HL-60 (cell line): ENCODE measurements around the gene FASTKD3.

ENCODE experiments used
- DNase-seq, 2 experiments: peaks; one replicate each; pipeline ENCODE4 v3.0.0-alpha.2; 2010 to 2020; ENCODE audit warnings: low read depth in 1 of 2, low spot score in 1 of 2
- H3K27ac ChIP-seq: fragments of 250-450 bp; sonication (Bioruptor Pico); replicated peaks from 2 replicates; pipeline ENCODE4 v1.5.1; 2020; ENCODE audit warnings: mild to moderate bottlenecking, moderate library complexity
- H3K27me3 ChIP-seq: fragments of 250-450 bp; sonication (Bioruptor Pico); 2 replicates; pipeline ENCODE4 v1.5.1; 2021; ENCODE audit warnings: mild to moderate bottlenecking, moderate library complexity; ENCODE audit not compliant: insufficient read depth, poor library complexity, severe bottlenecking
- H3K4me3 ChIP-seq: replicated peaks from 2 replicates; pipeline ENCODE4 v1.5.1; 2011; ENCODE audit warnings: mild to moderate bottlenecking, control low read depth, low read length; ENCODE audit not compliant: insufficient read depth
- GABPA ChIP-seq: IDR thresholded peaks from 2 replicates; pipeline ENCODE4 v1.6.1; 2012; ENCODE audit warnings: low read depth
- POLR2AphosphoS5 ChIP-seq: IDR thresholded peaks from 2 replicates; pipeline ENCODE4 v1.6.1; 2012; ENCODE audit warnings: low read depth
- SPI1 ChIP-seq: IDR thresholded peaks from 2 replicates; pipeline ENCODE4 v1.6.1; 2012; ENCODE audit warnings: low read depth, mild to moderate bottlenecking, borderline replicate concordance
- TF ChIP-seq, protein P1 (sequence below): IDR thresholded peaks from one replicate; pipeline ENCODE4 v1.5.1; 2011; ENCODE audit warnings: low read length, control low read depth, inconsistent platforms; ENCODE audit not compliant: insufficient read depth
- TF ChIP-seq, protein P2 (sequence below): IDR thresholded peaks from 2 replicates; pipeline ENCODE4 v1.6.1; 2012; ENCODE audit warnings: low read depth; ENCODE audit not compliant: insufficient replicate concordance

FASTKD3 gene

DNA sequence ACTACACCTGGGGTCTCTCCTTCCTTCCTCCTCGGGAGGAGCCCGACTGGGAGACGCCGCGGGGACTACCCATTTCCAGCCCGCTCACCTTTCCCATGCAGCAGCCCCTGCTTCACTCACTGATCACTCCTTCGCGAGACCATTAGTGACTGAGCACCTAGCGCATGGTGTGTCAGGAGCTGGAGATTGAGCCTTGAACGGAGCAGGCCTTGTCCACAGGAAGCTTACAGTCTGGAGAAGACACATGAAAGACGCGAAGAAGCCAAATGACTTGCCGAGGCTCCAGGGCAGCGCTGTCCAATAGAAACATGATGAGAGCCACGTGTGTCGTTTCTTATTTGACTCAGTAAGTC is 17.6 kb downstream of the FASTKD3 start:
- TF ChIP-seq POLR2AphosphoS5 (no peak), GABPA (no peak), SPI1 (no peak)
- TF ChIP-seq, protein P1, sequence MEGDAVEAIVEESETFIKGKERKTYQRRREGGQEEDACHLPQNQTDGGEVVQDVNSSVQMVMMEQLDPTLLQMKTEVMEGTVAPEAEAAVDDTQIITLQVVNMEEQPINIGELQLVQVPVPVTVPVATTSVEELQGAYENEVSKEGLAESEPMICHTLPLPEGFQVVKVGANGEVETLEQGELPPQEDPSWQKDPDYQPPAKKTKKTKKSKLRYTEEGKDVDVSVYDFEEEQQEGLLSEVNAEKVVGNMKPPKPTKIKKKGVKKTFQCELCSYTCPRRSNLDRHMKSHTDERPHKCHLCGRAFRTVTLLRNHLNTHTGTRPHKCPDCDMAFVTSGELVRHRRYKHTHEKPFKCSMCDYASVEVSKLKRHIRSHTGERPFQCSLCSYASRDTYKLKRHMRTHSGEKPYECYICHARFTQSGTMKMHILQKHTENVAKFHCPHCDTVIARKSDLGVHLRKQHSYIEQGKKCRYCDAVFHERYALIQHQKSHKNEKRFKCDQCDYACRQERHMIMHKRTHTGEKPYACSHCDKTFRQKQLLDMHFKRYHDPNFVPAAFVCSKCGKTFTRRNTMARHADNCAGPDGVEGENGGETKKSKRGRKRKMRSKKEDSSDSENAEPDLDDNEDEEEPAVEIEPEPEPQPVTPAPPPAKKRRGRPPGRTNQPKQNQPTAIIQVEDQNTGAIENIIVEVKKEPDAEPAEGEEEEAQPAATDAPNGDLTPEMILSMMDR, result no peak
- TF ChIP-seq, protein P2, sequence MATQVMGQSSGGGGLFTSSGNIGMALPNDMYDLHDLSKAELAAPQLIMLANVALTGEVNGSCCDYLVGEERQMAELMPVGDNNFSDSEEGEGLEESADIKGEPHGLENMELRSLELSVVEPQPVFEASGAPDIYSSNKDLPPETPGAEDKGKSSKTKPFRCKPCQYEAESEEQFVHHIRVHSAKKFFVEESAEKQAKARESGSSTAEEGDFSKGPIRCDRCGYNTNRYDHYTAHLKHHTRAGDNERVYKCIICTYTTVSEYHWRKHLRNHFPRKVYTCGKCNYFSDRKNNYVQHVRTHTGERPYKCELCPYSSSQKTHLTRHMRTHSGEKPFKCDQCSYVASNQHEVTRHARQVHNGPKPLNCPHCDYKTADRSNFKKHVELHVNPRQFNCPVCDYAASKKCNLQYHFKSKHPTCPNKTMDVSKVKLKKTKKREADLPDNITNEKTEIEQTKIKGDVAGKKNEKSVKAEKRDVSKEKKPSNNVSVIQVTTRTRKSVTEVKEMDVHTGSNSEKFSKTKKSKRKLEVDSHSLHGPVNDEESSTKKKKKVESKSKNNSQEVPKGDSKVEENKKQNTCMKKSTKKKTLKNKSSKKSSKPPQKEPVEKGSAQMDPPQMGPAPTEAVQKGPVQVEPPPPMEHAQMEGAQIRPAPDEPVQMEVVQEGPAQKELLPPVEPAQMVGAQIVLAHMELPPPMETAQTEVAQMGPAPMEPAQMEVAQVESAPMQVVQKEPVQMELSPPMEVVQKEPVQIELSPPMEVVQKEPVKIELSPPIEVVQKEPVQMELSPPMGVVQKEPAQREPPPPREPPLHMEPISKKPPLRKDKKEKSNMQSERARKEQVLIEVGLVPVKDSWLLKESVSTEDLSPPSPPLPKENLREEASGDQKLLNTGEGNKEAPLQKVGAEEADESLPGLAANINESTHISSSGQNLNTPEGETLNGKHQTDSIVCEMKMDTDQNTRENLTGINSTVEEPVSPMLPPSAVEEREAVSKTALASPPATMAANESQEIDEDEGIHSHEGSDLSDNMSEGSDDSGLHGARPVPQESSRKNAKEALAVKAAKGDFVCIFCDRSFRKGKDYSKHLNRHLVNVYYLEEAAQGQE, result no peak
- peaks cover 20% of the 10 kb centered on the region for H3K27me3 ChIP-seq
- no peak overlapping the region for H3K4me3 ChIP-seq
- no peak for DNase-seq
- H3K27ac ChIP-seq, result no peak overlapping the region

DNA sequence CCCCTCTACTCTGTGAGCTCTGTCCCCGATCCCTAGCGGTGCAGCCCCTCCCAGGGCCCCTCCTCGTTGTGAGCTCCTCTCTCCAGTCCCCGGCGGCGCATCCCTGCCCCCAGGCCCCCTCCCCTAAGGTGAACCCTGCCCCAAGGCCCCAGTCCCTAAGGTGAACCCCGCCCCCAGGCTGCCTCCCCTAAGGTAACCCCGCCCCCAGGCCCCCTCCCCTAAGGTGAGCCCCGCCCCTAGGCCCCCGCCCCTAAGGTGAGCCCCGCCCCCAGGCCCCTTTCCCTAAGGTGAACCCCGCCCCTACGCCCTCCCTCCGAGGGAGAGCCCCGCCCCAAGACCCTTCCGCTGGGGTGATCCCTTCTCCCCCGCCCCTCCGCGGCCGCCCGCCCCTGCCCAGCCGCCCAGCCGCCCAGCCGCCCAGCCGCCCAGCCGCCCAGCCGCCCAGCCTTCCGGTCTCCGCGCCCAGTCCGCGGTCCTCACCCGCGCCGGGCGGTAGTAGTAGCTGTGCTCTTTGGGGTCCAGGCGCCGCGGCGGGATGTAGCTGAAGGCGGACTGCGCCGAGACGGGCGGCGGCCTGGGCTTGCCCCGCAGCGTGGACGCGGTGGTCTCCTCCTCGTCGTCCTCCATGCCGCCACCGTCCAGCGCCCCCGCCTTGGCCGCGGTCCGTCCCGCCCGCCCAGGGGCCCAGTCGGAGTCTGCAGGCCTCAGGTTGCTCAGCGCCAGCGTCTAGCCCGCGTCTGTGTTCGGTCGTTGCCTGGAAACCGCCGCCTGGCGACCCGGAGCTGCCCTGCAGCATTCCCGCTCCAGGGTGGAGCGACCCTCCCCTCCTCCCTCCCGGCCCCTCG is 18.2 kb downstream of the FASTKD3 start, which contains the start of gene CFAP90:
TSS of gene CFAP90 (minus strand) at position 739 of the 845 bp plus-strand sequence. CDS start at position 627, 112 bp downstream.
- TF ChIP-seq POLR2AphosphoS5, result no peak
- TF ChIP-seq, protein P2, result no peak
- TF ChIP-seq, protein P1, result no peak
- TF ChIP-seq GABPA, result no peak
- TF ChIP-seq SPI1, result no peak
- Histone ChIP-seq H3K27me3 (peaks cover 20% of the 10 kb centered on the region), H3K27ac (no peak within 1 kb of the TSS), H3K4me3 (no peak within 1 kb of the TSS; the same call in 1 of the 2 replicates)
- DNase-seq, result no peak

DNA sequence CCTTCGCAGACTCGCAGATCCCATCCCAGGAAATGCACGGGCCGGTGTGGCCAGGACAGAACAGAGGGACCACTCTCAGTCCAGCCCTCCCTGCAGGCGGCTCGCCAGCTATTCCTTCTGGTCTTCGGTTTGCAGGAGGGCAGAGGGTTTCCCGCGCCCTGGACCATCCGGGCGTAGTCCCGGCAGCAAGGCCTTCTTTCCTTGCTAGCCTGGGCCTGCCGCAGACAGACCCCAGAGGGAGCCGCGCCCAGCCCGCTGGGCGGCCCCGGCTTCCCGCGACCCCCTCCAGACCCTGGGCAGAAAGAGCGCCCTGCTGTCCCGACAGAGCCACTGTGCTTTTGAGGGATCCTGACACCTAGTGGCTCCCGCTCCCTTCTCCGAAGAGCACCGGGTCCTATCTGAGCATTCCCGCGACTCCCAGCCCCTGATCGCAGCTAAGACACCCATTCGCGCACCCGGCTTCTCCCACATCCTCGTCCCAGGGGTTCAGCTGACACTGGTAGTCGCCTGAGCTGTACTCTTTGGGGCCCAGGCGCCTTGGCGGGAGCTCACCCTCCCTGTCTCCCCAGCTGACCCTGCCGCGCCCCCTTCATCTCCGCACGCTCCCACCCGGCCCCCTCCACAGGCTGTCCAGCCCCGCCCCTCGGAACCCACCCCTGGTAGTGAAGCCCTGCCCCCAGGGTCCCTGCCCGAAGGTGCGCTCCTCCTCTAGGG is 19.0 kb downstream of the FASTKD3 start:
- Histone ChIP-seq H3K4me3 (no peak overlapping the region), H3K27me3 (peaks cover 20% of the 10 kb centered on the region), H3K27ac (no peak overlapping the region)
- no peak for DNase-seq
- TF ChIP-seq, protein P1, result no peak
- TF ChIP-seq GABPA (no peak), SPI1 (no peak), POLR2AphosphoS5 (no peak)
- TF ChIP-seq, protein P2, result no peak
